Measurements from ENCODE around the gene HYAL2. TPM values are rescaled to one million over a fixed set of nuclear protein-coding genes. Genes with fewer than 3 reads are reported as not detected.

The HYAL2 gene
- total and polyA plus RNA-seq, 8 donors, result 67.2 to 171 (median 91.3) TPM

- no peak for ATAC-seq
- no peaks in the 10 kb centered on the region for H3K9me3 ChIP-seq
- DNase-seq, result peak in 1 of 4 donors; percentile 69
- H3K4me3 ChIP-seq, result no peak overlapping the region
- intact Hi-C loops (cut with DNase I), result no loop called here
- no peak overlapping the region for H3K27ac ChIP-seq
- peaks cover 0 to 50% of the 10 kb centered on the region in 2 donors for H3K27me3 ChIP-seq
- TF ChIP-seq CTCF (IDR thresholded peaks at IDR 0.05), result no peak
- peaks cover 11 to 26% of the 10 kb centered on the region in 2 donors for H3K4me1 ChIP-seq
- H3K36me3 ChIP-seq, result peaks cover 0 to 10% of the 10 kb centered on the region in 2 donors
These were observed 45.8 kb downstream of the HYAL2 start for GRCh38 chr3:50276762-50277101.

- no peak for ATAC-seq
- intact Hi-C loops (cut with DNase I), result no loop called here
- Histone ChIP-seq H3K36me3 (peaks cover 0 to 10% of the 10 kb centered on the region in 2 donors), H3K4me3 (no peak overlapping the region), H3K4me1 (peaks cover 11 to 26% of the 10 kb centered on the region in 2 donors), H3K9me3 (no peaks in the 10 kb centered on the region), H3K27me3 (peaks cover 0 to 50% of the 10 kb centered on the region in 2 donors), H3K27ac (no peak overlapping the region)
- no peak for TF ChIP-seq CTCF (IDR thresholded peaks at IDR 0.05)
- peak in 1 of 4 donors; percentile 75 for DNase-seq
These were observed 46.4 kb downstream of the HYAL2 start for GRCh38 chr3:50275996-50276761.

GRCh38 chr3:50275141-50275995 lies 47.2 kb downstream of the HYAL2 start:
- TF ChIP-seq CTCF (IDR thresholded peaks at IDR 0.05), result no peak
- ATAC-seq, result no peak
- Histone ChIP-seq H3K36me3 (peaks cover 0 to 10% of the 10 kb centered on the region in 2 donors), H3K4me3 (no peak overlapping the region), H3K4me1 (peaks cover 11 to 26% of the 10 kb centered on the region in 2 donors), H3K9me3 (no peaks in the 10 kb centered on the region), H3K27me3 (peaks cover 0 to 50% of the 10 kb centered on the region in 2 donors), H3K27ac (no peak overlapping the region)
- intact Hi-C loops (cut with DNase I), result no loop called here
- peak in 1 of 4 donors; percentile 78 for DNase-seq

GRCh38 chr3:50274371-50275104 lies 48.0 kb downstream of the HYAL2 start:
- Histone ChIP-seq H3K27me3 (peaks cover 0 to 50% of the 10 kb centered on the region in 2 donors), H3K27ac (no peak overlapping the region), H3K4me3 (no peak overlapping the region), H3K4me1 (peaks cover 11 to 26% of the 10 kb centered on the region in 2 donors), H3K36me3 (peaks cover 0 to 10% of the 10 kb centered on the region in 2 donors), H3K9me3 (no peaks in the 10 kb centered on the region)
- DNase-seq (peak in 1 of 4 donors; percentile 87), ATAC-seq (peak; percentile 35)
- intact Hi-C loops (cut with DNase I), result loop anchor here in 1 of 2 donors (5.0 kb wide), 2 partner anchors 47 to 82 kb away; partner anchors contain the start of gene GNAT1
- peak; percentile 50 to 81 for TF ChIP-seq CTCF (IDR thresholded peaks at IDR 0.05)

All from left lung (tissue), 10 donors.